Heart left ventricle (tissue), 13 donors: ENCODE measurements around the gene CNTRL.

Experiments used
- POLR2A ChIP-seq, 2 donors: fragments of 450-650 bp; IDR thresholded peaks; one replicate each; pipeline ENCODE4 v1.6.1; 2017; ENCODE audit warnings: antibody characterized with exemption in 2 of 2, mild to moderate bottlenecking in 2 of 2, moderate library complexity in 2 of 2
- TF ChIP-seq, protein P1 (sequence below), 12 donors: fragments of 200-600 bp; sonication (generic) in 4 of 12; IDR thresholded peaks; one replicate each; pipeline versions ENCODE4 v1.5.0 to v1.8.0; 2018 to 2022; ENCODE audit warnings: antibody characterized with exemption in 12 of 12, mild to moderate bottlenecking in 5 of 12
- donor health status: ischemic (EF 13 %, LVEDD 7.1; RV severe dilation, severe dysfunction).
- donor health status: DM: no; HTN: yes; CAD: no.
- donor health status: DM: no; HTN: no; CAD: no.
- donor health status: ischemic (EF 25% LVEDD 6.9; RV normal size, moderate dysfunction).
- donor health status: ischemic (EF 25% LVEDD 5.7; RV mildly dilated, moderate dysfunction).
- donor health status: ischemic (EF 35%, LVEDD 5.7; RV mildly dilated, moderate dysfunction).
- donor health status: nonischemic (EF 11% LVEDD 7.7; RV severe dilation, severe dysfunction).
- donor health status: DM: yes; HTN: yes; CAD: no.
- donor health status: PGD.
- donor health status: ischemic (EF 29% LVEDD 5.4; RV normal size, mild dysfunction).
- donor health status: nonischemic (EF 23%, LVEDD 6.1; RV moderate dilation, normal function).

DNA sequence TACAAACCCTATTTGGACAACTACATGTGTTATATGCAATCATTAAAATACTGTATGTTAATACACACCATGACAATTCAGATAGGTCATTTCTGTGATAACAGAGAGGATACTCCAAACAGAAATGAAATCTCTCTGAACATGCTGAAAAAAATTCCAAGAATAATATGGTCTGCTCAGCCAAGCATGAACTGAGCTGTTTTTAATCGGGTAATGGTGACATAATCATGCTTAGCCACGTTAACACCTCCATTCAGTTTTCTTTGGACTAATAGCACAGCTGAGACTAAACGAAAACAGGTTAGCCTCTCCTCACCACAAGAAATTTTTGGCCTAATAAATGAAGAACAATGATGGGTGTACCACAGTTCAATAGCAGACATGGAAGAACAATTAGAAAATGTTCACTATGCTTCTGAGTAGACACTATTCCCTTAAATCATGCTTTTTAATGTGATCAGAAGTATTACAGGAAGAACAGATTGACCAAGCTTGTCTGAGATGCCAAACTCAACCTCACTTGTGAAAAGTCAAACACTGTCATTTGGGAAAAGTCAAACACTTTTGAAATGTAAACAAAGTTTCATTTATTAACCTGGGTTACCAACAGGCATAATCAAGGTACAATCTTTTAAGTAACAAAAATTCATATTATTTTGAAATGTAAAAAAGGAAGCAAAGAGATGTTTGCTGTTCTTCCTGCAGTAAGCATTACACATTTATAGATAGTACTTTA, 107.5 kb downstream of the CNTRL start:
- TF ChIP-seq, protein P1, sequence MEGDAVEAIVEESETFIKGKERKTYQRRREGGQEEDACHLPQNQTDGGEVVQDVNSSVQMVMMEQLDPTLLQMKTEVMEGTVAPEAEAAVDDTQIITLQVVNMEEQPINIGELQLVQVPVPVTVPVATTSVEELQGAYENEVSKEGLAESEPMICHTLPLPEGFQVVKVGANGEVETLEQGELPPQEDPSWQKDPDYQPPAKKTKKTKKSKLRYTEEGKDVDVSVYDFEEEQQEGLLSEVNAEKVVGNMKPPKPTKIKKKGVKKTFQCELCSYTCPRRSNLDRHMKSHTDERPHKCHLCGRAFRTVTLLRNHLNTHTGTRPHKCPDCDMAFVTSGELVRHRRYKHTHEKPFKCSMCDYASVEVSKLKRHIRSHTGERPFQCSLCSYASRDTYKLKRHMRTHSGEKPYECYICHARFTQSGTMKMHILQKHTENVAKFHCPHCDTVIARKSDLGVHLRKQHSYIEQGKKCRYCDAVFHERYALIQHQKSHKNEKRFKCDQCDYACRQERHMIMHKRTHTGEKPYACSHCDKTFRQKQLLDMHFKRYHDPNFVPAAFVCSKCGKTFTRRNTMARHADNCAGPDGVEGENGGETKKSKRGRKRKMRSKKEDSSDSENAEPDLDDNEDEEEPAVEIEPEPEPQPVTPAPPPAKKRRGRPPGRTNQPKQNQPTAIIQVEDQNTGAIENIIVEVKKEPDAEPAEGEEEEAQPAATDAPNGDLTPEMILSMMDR (IDR thresholded peaks at IDR 0.05) = no peak
- TF ChIP-seq POLR2A (IDR thresholded peaks at IDR 0.05) = no peak
